Central memory CD8-positive, alpha-beta T cell (primary cell): ENCODE results near the gene SMAD2.
A peak's percentile ranks its signal among the peaks of the same experiment; 100 is the strongest.
"Not testable (repeated sequence)": the region's sequence is repeated elsewhere in the genome, so short reads cannot be mapped to it uniquely, and the experiment has no call there.

ENCODE experiments used
- ATAC-seq: fragments of 150-1000 bp; cut with Tn5 transposase; replicated peaks from 2 replicates; pipeline ENCODE4 v1.10.0; 2022; ENCODE audit warnings: mild to moderate bottlenecking, moderate FRiP score, moderate number of reproducible peaks; ENCODE audit not compliant: poor library complexity, severe bottlenecking; ENCODE audit errors: extremely low read depth
- DNase-seq, 2 donors: peaks; one replicate each; pipeline ENCODE4 v3.0.0; 2021; ENCODE audit warnings: low spot score in 2 of 2
- H3K27ac Mint-ChIP-seq: one replicate; pipeline ENCODE4 v1.8.0; 2022; ENCODE audit warnings: low read depth, mild to moderate bottlenecking, moderate library complexity, mixed read lengths
- H3K27me3 Mint-ChIP-seq: one replicate; pipeline ENCODE4 v1.8.0; 2022; ENCODE audit warnings: mixed read lengths
- H3K36me3 Mint-ChIP-seq: one replicate; pipeline ENCODE4 v1.8.0; 2022; ENCODE audit warnings: mild to moderate bottlenecking, moderate library complexity, mixed read lengths; ENCODE audit not compliant: insufficient read depth
- H3K4me1 Mint-ChIP-seq: one replicate; pipeline ENCODE4 v1.8.0; 2022; ENCODE audit warnings: mixed read lengths
- H3K4me3 Mint-ChIP-seq: one replicate; pipeline ENCODE4 v1.8.0; 2022; ENCODE audit warnings: mild to moderate bottlenecking, moderate library complexity, mixed read lengths
- H3K9me3 Mint-ChIP-seq: one replicate; pipeline ENCODE4 v1.8.0; 2022; ENCODE audit warnings: mixed read lengths

The SMAD2 gene

GRCh38 chr18:47791461-47791985 is 138.9 kb downstream of the SMAD2 start:
- no peak for DNase-seq
- Mint-ChIP-seq H3K4me3 (no peak overlapping the region), H3K27ac (no peak overlapping the region), H3K36me3 (no peaks in the 10 kb centered on the region), H3K4me1 (no peaks in the 10 kb centered on the region), H3K9me3 (no peaks in the 10 kb centered on the region), H3K27me3 (peaks cover 43% of the 10 kb centered on the region)
- no peak for ATAC-seq

GRCh38 chr18:47790036-47790435 is 140.4 kb downstream of the SMAD2 start:
- Mint-ChIP-seq H3K27me3 (peaks cover 42% of the 10 kb centered on the region), H3K4me1 (no peaks in the 10 kb centered on the region), H3K9me3 (no peaks in the 10 kb centered on the region), H3K27ac (no peak overlapping the region), H3K4me3 (no peak overlapping the region), H3K36me3 (no peaks in the 10 kb centered on the region)
- DNase-seq (no peak), ATAC-seq (no peak)

GRCh38 chr18:47788621-47789020 is 141.8 kb downstream of the SMAD2 start:
- Mint-ChIP-seq H3K27me3 (peaks cover 34% of the 10 kb centered on the region), H3K9me3 (peaks cover 8% of the 10 kb centered on the region), H3K4me3 (no peak overlapping the region), H3K36me3 (peaks cover 3% of the 10 kb centered on the region), H3K4me1 (no peaks in the 10 kb centered on the region), H3K27ac (no peak overlapping the region)
- DNase-seq, result no peak
- no peak for ATAC-seq

- no peak overlapping the region for H3K4me3 Mint-ChIP-seq
- peaks cover 40% of the 10 kb centered on the region for H3K27me3 Mint-ChIP-seq
- H3K36me3 Mint-ChIP-seq, result peaks cover 3% of the 10 kb centered on the region
- H3K9me3 Mint-ChIP-seq, result peaks cover 8% of the 10 kb centered on the region
- DNase-seq, result no peak
- H3K27ac Mint-ChIP-seq, result no peak overlapping the region
- no peak for ATAC-seq
- no peaks in the 10 kb centered on the region for H3K4me1 Mint-ChIP-seq
These were observed 148.9 kb downstream of the SMAD2 start for GRCh38 chr18:47781561-47781960.

- Mint-ChIP-seq H3K36me3 (peaks cover 3% of the 10 kb centered on the region), H3K9me3 (peaks cover 8% of the 10 kb centered on the region), H3K4me3 (no peak overlapping the region), H3K4me1 (no peaks in the 10 kb centered on the region), H3K27me3 (peaks cover 46% of the 10 kb centered on the region), H3K27ac (no peak overlapping the region)
- DNase-seq, result no peak
- no peak for ATAC-seq
These were observed 150.3 kb downstream of the SMAD2 start for GRCh38 chr18:47780011-47780725.

- Mint-ChIP-seq H3K9me3 (peaks cover 5% of the 10 kb centered on the region), H3K36me3 (no peaks in the 10 kb centered on the region), H3K4me1 (no peaks in the 10 kb centered on the region), H3K4me3 (no peak overlapping the region), H3K27ac (no peak overlapping the region), H3K27me3 (peaks cover 48% of the 10 kb centered on the region)
- DNase-seq, result no peak
- no peak for ATAC-seq
These were observed 151.1 kb downstream of the SMAD2 start for GRCh38 chr18:47779381-47779780.

- DNase-seq (no peak), ATAC-seq (no peak)
- H3K27me3 Mint-ChIP-seq, result peaks cover 48% of the 10 kb centered on the region
- no peaks in the 10 kb centered on the region for H3K4me1 Mint-ChIP-seq
- H3K9me3 Mint-ChIP-seq, result no peaks in the 10 kb centered on the region
- H3K36me3 Mint-ChIP-seq, result no peaks in the 10 kb centered on the region
- H3K27ac Mint-ChIP-seq, result no peak overlapping the region
- H3K4me3 Mint-ChIP-seq, result no peak overlapping the region
These were observed 152.8 kb downstream of the SMAD2 start for GRCh38 chr18:47777626-47778025.

- no peaks in the 10 kb centered on the region for H3K4me1 Mint-ChIP-seq
- no peak for ATAC-seq
These were observed 154.5 kb downstream of the SMAD2 start for GRCh38 chr18:47775961-47776360.

GRCh38 chr18:47773931-47774330 is 156.5 kb downstream of the SMAD2 start:
- H3K9me3 Mint-ChIP-seq, result no peaks in the 10 kb centered on the region
- no peak overlapping the region for H3K27ac Mint-ChIP-seq
- DNase-seq (no peak), ATAC-seq (no peak)
- no peaks in the 10 kb centered on the region for H3K36me3 Mint-ChIP-seq
- peaks cover 29% of the 10 kb centered on the region for H3K27me3 Mint-ChIP-seq
- no peaks in the 10 kb centered on the region for H3K4me1 Mint-ChIP-seq
- H3K4me3 Mint-ChIP-seq, result no peak overlapping the region

More at GRCh38 chr18:47775961-47776360, 154.5 kb downstream of the SMAD2 start:
- peaks cover 34% of the 10 kb centered on the region for H3K27me3 Mint-ChIP-seq
- H3K9me3 Mint-ChIP-seq, result no peaks in the 10 kb centered on the region
- no peak overlapping the region for H3K4me3 Mint-ChIP-seq
- H3K36me3 Mint-ChIP-seq, result no peaks in the 10 kb centered on the region
- H3K27ac Mint-ChIP-seq, result no peak overlapping the region
- DNase-seq, result no peak

- Mint-ChIP-seq H3K4me1 (no peaks in the 10 kb centered on the region), H3K4me3 (no peak overlapping the region), H3K9me3 (no peaks in the 10 kb centered on the region), H3K27ac (no peak overlapping the region), H3K36me3 (no peaks in the 10 kb centered on the region), H3K27me3 (peaks cover 27% of the 10 kb centered on the region)
- ATAC-seq (no peak), DNase-seq (peak in 1 of 2 donors; percentile 32)
These were observed 157.8 kb downstream of the SMAD2 start for GRCh38 chr18:47772374-47773248.

- DNase-seq (no peak), ATAC-seq (no peak)
- Mint-ChIP-seq H3K9me3 (no peaks in the 10 kb centered on the region), H3K36me3 (no peaks in the 10 kb centered on the region), H3K27ac (no peak overlapping the region), H3K27me3 (peaks cover 20% of the 10 kb centered on the region), H3K4me3 (no peak overlapping the region), H3K4me1 (no peaks in the 10 kb centered on the region)
These were observed 158.5 kb downstream of the SMAD2 start for GRCh38 chr18:47771922-47772321.

GRCh38 chr18:47767699-47768098 is 162.8 kb downstream of the SMAD2 start:
- H3K27ac Mint-ChIP-seq, result no peak overlapping the region
- ATAC-seq (no peak), DNase-seq (no peak)
- no peaks in the 10 kb centered on the region for H3K4me1 Mint-ChIP-seq
- H3K36me3 Mint-ChIP-seq, result no peaks in the 10 kb centered on the region
- H3K27me3 Mint-ChIP-seq, result peaks cover 24% of the 10 kb centered on the region
- H3K9me3 Mint-ChIP-seq, result no peaks in the 10 kb centered on the region
- no peak overlapping the region for H3K4me3 Mint-ChIP-seq

GRCh38 chr18:47767198-47767597 is 163.3 kb downstream of the SMAD2 start:
- ATAC-seq, H3K4me1 Mint-ChIP-seq, H3K27ac Mint-ChIP-seq, H3K4me3 Mint-ChIP-seq, H3K36me3 Mint-ChIP-seq, H3K9me3 Mint-ChIP-seq, DNase-seq: not testable (repeated sequence)
- H3K27me3 Mint-ChIP-seq, result peaks cover 29% of the 10 kb centered on the region
